Measurements from ENCODE around the gene B3GAT1.

B3GAT1 gene

DNA sequence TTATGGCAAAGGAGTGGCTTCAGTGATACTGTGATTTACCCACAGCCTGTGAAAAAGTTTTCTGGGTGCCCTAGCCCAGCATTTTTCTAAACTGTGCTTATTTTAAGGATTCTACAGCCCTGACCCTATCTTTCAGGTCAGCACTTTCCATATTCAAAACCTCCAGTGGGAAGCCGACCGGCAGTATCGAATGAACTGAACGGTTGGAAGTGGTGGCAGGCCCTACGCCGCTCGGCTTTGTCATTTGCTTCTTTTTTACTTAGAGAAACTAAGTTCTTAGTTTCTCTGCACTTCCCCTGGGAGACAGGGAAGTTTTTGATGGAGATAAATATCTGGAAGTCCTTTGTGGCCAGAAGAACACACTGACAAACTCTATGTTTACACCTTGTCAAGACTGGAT is 79.3 kb downstream of the B3GAT1 start:
- DNase-seq: no peak

DNA sequence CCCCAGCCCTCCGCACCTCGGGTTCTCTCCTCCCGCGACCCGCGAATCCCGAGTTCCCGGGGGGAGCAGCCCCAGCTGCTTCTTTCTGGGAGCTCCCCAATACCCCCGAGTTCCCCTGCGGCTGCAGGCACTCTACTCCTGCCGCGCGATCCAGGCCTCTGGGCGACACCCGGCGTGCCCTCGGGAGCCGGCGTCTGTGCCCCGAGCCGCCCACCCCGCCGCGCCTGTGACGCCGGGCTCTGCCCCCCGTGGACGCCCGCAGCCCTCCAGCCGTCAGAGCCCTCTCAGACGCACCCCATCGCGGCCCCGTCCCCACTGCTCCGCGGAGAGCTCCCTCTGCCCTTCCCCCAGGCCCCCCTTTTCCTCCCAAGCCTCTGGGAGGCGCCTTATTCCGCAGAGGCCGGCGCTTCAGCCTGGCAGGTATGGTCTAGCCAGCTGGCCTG is 79.8 kb downstream of the B3GAT1 start:
- DNase-seq: peak; percentile 42

DNA sequence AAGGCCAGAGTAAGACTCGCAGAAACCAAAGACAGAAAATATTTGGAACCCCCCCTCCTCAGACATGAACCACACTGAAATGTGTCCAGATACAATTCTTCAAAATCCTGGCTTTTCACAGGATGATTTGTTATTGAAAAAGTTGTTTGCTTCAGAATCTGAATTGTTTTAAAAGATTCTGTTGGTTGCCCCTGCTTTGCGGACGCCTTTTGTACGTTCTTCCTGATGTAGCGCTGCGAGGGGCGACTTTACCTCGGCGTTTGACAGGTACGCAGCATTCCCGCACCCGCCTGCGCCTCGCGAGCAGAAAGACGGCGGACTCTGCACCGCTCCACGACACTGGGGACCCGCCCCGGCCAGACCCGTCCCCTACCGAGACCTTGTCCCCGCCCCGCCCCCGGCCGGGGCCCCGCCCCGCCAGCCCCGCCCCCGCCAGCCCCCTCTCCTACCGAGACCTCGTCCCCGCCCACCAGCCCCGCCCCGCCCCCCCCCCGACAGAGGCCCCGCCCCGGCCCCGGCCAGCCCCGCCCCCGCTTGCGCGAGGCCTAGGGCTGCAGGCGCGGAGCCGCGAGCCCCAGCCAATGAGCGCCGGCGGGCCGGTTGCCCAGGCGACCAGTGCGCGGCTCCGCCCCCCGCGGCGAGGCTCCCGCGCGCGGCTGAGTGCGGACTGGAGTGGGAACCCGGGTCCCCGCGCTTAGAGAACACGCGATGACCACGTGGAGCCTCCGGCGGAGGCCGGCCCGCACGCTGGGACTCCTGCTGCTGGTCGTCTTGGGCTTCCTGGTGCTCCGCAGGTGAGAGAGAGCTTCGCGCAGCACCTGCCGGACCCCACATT is 80.5 kb downstream of the B3GAT1 start, which contains the start of gene GLB1L2:
TSS of gene GLB1L2 (plus strand) at position 635 of the 835 bp plus-strand sequence. CDS start at position 709, 74 bp downstream.
- DNase-seq: peak; percentile 83

DNA sequence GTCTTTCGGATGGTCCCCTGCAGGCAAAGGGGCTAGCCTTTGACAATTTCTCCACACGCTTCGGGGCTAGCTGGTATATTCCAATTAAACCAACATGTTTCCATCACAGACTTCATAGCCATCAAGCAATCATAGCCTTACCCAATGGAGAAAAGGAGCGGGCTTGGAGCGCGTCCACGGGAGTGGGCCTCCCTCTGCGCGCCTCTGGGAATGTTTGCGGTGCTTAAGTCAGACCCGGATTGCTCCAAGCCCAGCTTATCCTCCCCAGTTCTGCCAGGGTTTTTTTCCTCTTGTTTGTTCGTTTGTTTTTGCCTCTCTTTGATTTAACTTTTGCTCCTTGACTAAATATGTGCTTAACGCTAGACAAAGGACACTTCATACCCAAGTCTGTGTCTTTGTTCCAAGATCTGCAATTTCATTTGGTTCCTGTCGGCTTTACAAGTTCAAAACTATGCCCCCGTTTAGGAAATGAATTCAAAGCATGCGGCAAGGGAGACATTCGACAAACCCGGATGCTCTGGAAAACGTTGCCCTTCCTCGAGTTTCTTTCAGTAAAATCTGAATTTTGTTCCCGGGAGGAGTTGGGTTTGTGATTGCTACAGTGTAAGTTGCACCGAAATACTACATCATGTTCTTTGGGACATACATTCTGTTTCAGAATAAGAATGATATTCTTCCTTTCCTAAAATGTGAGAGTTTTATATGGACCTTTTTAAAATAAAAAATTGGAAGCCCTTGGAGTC is 81.3 kb downstream of the B3GAT1 start:
- no peak for DNase-seq
